GM23338 (cell line): ENCODE measurements around the gene SEC23IP. TPM values are rescaled to one million over a fixed set of nuclear protein-coding genes. Genes with fewer than 3 reads are reported as not detected.

Experiments used
- ATAC-seq: fragments of 200-7000 bp; cut with Tn5 transposase; 3 replicates; pipeline ENCODE4 v1.9.1; 2020
- DNase-seq: peaks from one replicate; pipeline ENCODE4 v3.0.0-alpha.2; 2015; ENCODE audit warnings: low spot score
- H2AFZ ChIP-seq: fragments of 200-600 bp; sonication (generic); 2 replicates; pipeline ENCODE4 v1.8.0; 2016; ENCODE audit warnings: antibody characterized with exemption, mild to moderate bottlenecking, moderate library complexity
- H3F3A ChIP-seq: fragments of 200-600 bp; sonication (generic); replicated peaks from 2 replicates; pipeline ENCODE4 v1.8.0; 2017; ENCODE audit warnings: antibody characterized with exemption, mixed run types, low read depth
- H3K27ac ChIP-seq: fragments of 200-600 bp; sonication (generic); 2 replicates; pipeline ENCODE4 v1.6.1; 2016; ENCODE audit warnings: low read depth
- H3K27me3 ChIP-seq: fragments of 200-600 bp; sonication (generic); 2 replicates; pipeline ENCODE4 v1.8.0; 2016; ENCODE audit warnings: mild to moderate bottlenecking, mixed run types, moderate library complexity; ENCODE audit not compliant: insufficient read depth
- H3K36me3 ChIP-seq: fragments of 200-600 bp; sonication (generic); 2 replicates; pipeline ENCODE4 v1.8.0; 2016; ENCODE audit warnings: mild to moderate bottlenecking; ENCODE audit not compliant: insufficient read depth
- H3K4me1 ChIP-seq: fragments of 200-600 bp; sonication (generic); 2 replicates; pipeline ENCODE4 v1.8.0; 2016; ENCODE audit warnings: mild to moderate bottlenecking, moderate library complexity; ENCODE audit not compliant: insufficient read depth
- H3K4me2 ChIP-seq: fragments of 200-600 bp; sonication (generic); 2 replicates; pipeline ENCODE4 v1.7.1; 2017; ENCODE audit warnings: mixed run types
- H3K4me3 ChIP-seq: fragments of 200-600 bp; sonication (generic); 2 replicates; pipeline ENCODE4 v1.6.1; 2016; ENCODE audit warnings: mixed run types
- H3K79me2 ChIP-seq: fragments of 200-600 bp; sonication (generic); replicated peaks from 2 replicates; pipeline ENCODE4 v1.8.0; 2017; ENCODE audit warnings: mild to moderate bottlenecking; ENCODE audit not compliant: insufficient read depth
- H3K9me2 ChIP-seq: fragments of 200-600 bp; sonication (generic); 2 replicates; pipeline ENCODE4 v1.8.0; 2017; ENCODE audit not compliant: insufficient read depth
- H4K20me1 ChIP-seq: fragments of 200-600 bp; sonication (generic); replicated peaks from 2 replicates; pipeline ENCODE4 v1.8.0; 2017; ENCODE audit warnings: mild to moderate bottlenecking; ENCODE audit not compliant: insufficient read depth
- H3K27ac Mint-ChIP-seq: 2 replicates; pipeline ENCODE4 v1.8.0; 2020; ENCODE audit warnings: inconsistent platforms, mild to moderate bottlenecking, moderate library complexity, mixed read lengths
- H3K27me3 Mint-ChIP-seq: 3 replicates; pipeline ENCODE4 v1.8.0; 2022; ENCODE audit warnings: low read depth, mild to moderate bottlenecking, moderate library complexity, mixed read lengths, inconsistent platforms; ENCODE audit not compliant: insufficient read depth, poor library complexity
- H3K36me3 Mint-ChIP-seq: 3 replicates; pipeline ENCODE4 v1.8.0; 2021; ENCODE audit warnings: low read depth, mild to moderate bottlenecking, inconsistent platforms, moderate library complexity, mixed read lengths
- H3K4me1 Mint-ChIP-seq: 3 replicates; pipeline ENCODE4 v1.8.0; 2020; ENCODE audit warnings: mild to moderate bottlenecking, inconsistent platforms, mixed read lengths
- H3K4me3 Mint-ChIP-seq: 3 replicates; pipeline ENCODE4 v1.8.0; 2021; ENCODE audit warnings: moderate library complexity, mild to moderate bottlenecking, inconsistent platforms, mixed read lengths
- H3K9me3 Mint-ChIP-seq: 3 replicates; pipeline ENCODE4 v1.8.0; 2020; ENCODE audit warnings: moderate library complexity, mild to moderate bottlenecking, inconsistent platforms, mixed read lengths
- ETS1 ChIP-seq: IDR thresholded peaks from 2 replicates; pipeline ENCODE4 v1.6.1; 2016; ENCODE audit warnings: antibody characterized with exemption
- JUNB ChIP-seq: IDR thresholded peaks from one replicate; pipeline ENCODE4 v1.6.1; 2016; ENCODE audit warnings: antibody characterized with exemption; ENCODE audit not compliant: unreplicated experiment
- NANOG ChIP-seq: IDR thresholded peaks from 2 replicates; pipeline ENCODE4 v1.6.1; 2016; ENCODE audit warnings: antibody characterized with exemption, borderline replicate concordance
- POLR2AphosphoS5 ChIP-seq: IDR thresholded peaks from 2 replicates; pipeline ENCODE4 v1.6.1; 2016; ENCODE audit warnings: antibody characterized with exemption, low read depth
- REST ChIP-seq: IDR thresholded peaks from one replicate; pipeline ENCODE4 v1.6.1; 2018; ENCODE audit warnings: antibody characterized with exemption; ENCODE audit not compliant: unreplicated experiment
- STAT1 ChIP-seq: IDR thresholded peaks from one replicate; pipeline ENCODE4 v1.6.1; 2016; ENCODE audit warnings: antibody characterized with exemption; ENCODE audit not compliant: unreplicated experiment
- ZNF331 ChIP-seq: fragments of 250-450 bp; sonication (Bioruptor Pico); IDR thresholded peaks from 2 replicates; pipeline ENCODE4 v1.5.0; 2020; ENCODE audit warnings: low read depth, mild to moderate bottlenecking, moderate library complexity
- polyA plus RNA-seq: library from polyadenylated mRNA; unstranded; fragments of >200 nt; fragmentation: Nextera tagmentation; extraction: Ambion mirVana; gene quantifications from 2 replicates; pipeline ENCODE4 v1.2.1, GENCODE V29; 2016
- total RNA-seq: library from RNA; depleted of rRNA; stranded (reverse); fragments of >200 nt; shearing (Covaris generic); gene quantifications from 2 replicates; pipeline ENCODE4 v1.2.3, GENCODE V29; 2014
- TF ChIP-seq, protein P1 (sequence below), 2 experiments: fragments of 200-600 bp in 1 of 2; sonication (generic) in 1 of 2; conservative IDR thresholded peaks; 2 replicates each; pipeline versions ENCODE4 v1.5.1 to v1.6.1; 2016 to 2017; ENCODE audit warnings: antibody characterized with exemption in 2 of 2, low read depth in 2 of 2, mild to moderate bottlenecking in 2 of 2, moderate library complexity in 1 of 2

SEC23IP gene
- total and polyA plus RNA-seq, 2 experiments from 2014 or later = 35.2 to 35.6 TPM

DNA sequence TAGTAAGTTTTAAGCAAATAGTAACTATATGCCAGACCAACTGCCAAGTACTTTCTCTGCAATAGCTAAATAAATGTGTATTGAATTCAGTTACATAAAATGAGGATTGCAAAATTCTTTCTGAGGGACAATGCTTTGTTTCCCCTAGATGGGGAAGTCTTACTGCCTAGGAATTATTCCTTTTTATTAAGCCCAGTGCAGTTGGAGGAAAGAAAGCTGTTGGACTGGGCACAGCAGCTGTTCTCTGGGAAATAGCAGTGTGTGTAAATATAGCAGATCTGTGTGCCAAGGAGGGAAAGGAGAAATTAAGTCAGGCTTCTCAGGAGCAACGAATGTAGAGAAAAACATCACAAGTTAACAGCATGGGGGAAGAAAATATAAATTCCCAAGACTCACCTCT is 77.1 kb downstream of the SEC23IP start:
- H3K4me2 ChIP-seq = no peak overlapping the region
- peaks cover 10% of the 10 kb centered on the region for H3K9me3 Mint-ChIP-seq
- no peak overlapping the region for H3K27ac Mint-ChIP-seq

DNA sequence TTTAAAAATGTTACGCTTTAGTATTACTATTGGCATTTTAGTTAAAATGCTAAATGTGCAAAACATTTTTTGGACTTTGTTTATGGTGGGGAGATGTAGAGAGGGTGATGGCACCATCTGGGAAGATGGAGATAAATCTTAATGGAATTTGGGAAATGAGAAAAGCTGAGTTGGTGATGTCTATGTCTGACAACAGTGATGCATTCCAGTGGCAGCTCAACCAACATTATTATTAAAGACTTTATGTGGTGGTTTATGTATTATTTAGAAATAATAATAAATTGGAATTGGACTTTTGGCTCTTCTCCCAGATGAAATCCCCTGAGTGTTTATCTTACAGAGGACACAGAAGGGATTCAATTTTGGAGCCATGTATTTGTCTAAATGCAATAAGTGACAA is 77.6 kb downstream of the SEC23IP start:
- H2AFZ ChIP-seq = no peak overlapping the region
- Mint-ChIP-seq H3K4me1 (no peaks in the 10 kb centered on the region), H3K9me3 (peaks cover 10% of the 10 kb centered on the region), H3K27ac (no peak overlapping the region), H3K4me3 (no peak overlapping the region), H3K36me3 (no peaks in the 10 kb centered on the region), H3K27me3 (peaks cover 4% of the 10 kb centered on the region)
- H4K20me1 ChIP-seq = no peaks in the 10 kb centered on the region
- ATAC-seq (no peak), DNase-seq (no peak)
- H3F3A ChIP-seq = no peaks in the 10 kb centered on the region
- H3K27me3 ChIP-seq = no peaks in the 10 kb centered on the region
- H3K4me3 ChIP-seq = no peak overlapping the region
- H3K36me3 ChIP-seq = no peaks in the 10 kb centered on the region; the same call in 1 of the 2 replicates
- no peaks in the 10 kb centered on the region for H3K9me2 ChIP-seq
- H3K27ac ChIP-seq = no peak overlapping the region
- H3K79me2 ChIP-seq = no peaks in the 10 kb centered on the region
- no peaks in the 10 kb centered on the region for H3K4me1 ChIP-seq
- no peak overlapping the region for H3K4me2 ChIP-seq
- TF ChIP-seq, protein P1, sequence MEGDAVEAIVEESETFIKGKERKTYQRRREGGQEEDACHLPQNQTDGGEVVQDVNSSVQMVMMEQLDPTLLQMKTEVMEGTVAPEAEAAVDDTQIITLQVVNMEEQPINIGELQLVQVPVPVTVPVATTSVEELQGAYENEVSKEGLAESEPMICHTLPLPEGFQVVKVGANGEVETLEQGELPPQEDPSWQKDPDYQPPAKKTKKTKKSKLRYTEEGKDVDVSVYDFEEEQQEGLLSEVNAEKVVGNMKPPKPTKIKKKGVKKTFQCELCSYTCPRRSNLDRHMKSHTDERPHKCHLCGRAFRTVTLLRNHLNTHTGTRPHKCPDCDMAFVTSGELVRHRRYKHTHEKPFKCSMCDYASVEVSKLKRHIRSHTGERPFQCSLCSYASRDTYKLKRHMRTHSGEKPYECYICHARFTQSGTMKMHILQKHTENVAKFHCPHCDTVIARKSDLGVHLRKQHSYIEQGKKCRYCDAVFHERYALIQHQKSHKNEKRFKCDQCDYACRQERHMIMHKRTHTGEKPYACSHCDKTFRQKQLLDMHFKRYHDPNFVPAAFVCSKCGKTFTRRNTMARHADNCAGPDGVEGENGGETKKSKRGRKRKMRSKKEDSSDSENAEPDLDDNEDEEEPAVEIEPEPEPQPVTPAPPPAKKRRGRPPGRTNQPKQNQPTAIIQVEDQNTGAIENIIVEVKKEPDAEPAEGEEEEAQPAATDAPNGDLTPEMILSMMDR (conservative IDR thresholded peaks at IDR 0.05; ENCODE audit: low read depth in 2 of 2) = no peak
- no peak for TF ChIP-seq JUNB
- TF ChIP-seq NANOG = no peak
- TF ChIP-seq ZNF331 (CRISPR knock-in tag) = no peak
- no peak for TF ChIP-seq POLR2AphosphoS5
- TF ChIP-seq ETS1 = no peak
- no peak for TF ChIP-seq STAT1

More for the DNA sequence above, 77.1 kb downstream of the SEC23IP start:
- Histone ChIP-seq H3K27me3 (no peaks in the 10 kb centered on the region), H3F3A (no peaks in the 10 kb centered on the region), H3K9me2 (no peaks in the 10 kb centered on the region), H3K4me1 (no peaks in the 10 kb centered on the region), H3K36me3 (no peaks in the 10 kb centered on the region; the same call in 1 of the 2 replicates), H3K79me2 (no peaks in the 10 kb centered on the region), H3K4me3 (no peak overlapping the region), H2AFZ (no peak overlapping the region), H3K27ac (no peak overlapping the region), H4K20me1 (no peaks in the 10 kb centered on the region)
- ATAC-seq = no peak
- Mint-ChIP-seq H3K4me1 (no peaks in the 10 kb centered on the region), H3K4me3 (no peak overlapping the region), H3K36me3 (no peaks in the 10 kb centered on the region), H3K27me3 (peaks cover 4% of the 10 kb centered on the region)
- TF ChIP-seq REST (no peak), NANOG (no peak), ZNF331 (CRISPR knock-in tag) (no peak), JUNB (no peak)
- TF ChIP-seq, protein P1 (conservative IDR thresholded peaks at IDR 0.05; ENCODE audit: low read depth in 2 of 2) = no peak
- DNase-seq = no peak
